IPS-18c (cell line): ENCODE measurements around the gene DUSP1.

Experiments
- H3K4me3 ChIP-seq: 2 replicates; pipeline ENCODE4 v1.7.0; 2013; ENCODE audit warnings: low read depth, mild to moderate bottlenecking, low read length, moderate library complexity; ENCODE audit not compliant: insufficient read depth
- H3K9me3 ChIP-seq: one replicate; pipeline ENCODE4 v1.6.1; 2013; ENCODE audit warnings: mild to moderate bottlenecking, low read length, moderate library complexity; ENCODE audit not compliant: control insufficient read depth, insufficient read depth

The DUSP1 gene

DNA sequence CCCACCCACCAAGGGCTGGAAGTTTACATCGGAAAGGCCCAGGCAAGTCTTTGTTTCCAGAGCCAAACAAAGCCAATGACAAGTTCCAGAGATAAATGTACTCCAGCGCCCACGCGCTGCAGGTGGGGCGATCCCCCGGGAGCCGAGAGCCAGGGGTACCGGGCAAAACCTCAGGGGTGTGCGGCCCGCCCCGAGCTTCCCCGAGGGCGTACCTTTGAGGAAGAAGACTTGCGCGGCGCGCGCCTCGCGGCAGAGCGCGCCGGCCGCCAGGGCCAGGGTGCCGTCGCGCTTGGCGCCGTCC, 671 bp downstream of the DUSP1 start:
- Histone ChIP-seq H3K4me3 (peak overlapping the region; percentile 84), H3K9me3 (peaks cover 2% of the 10 kb centered on the region)

DNA sequence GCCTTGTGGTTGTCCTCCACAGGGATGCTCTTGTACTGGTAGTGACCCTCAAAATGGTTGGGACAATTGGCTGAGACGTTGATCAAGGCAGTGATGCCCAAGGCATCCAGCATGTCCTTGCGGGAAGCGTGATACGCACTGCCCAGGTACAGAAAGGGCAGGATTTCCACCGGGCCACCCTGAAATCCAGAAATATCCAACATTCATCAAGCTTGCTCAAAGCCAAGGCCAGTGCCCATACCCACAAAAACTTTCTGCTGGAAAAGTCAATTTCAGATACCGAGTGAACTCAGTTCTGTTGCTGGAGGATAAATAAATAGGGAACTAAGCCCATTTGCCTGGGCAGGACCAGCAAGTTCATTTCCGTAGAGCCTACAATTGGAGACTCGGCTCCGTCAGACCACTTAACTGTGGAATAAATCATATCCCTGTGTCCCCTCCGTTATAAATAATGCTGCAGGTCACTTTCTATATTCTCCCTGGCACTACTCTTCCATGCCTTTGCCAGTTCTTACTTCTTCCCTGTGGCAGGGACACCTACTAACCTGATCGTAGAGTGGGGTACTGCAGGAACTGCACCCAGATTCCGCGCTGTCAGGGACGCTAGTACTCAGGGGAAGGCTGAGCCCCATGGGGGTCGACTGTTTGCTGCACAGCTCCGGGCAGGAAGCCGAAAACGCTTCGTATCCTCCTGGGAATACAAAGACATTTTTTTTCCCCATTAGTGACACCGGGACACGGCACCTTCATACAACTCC, 1.2 kb downstream of the DUSP1 start:
- Histone ChIP-seq H3K9me3 (peaks cover 2% of the 10 kb centered on the region), H3K4me3 (peak overlapping the region; percentile 84)

DNA sequence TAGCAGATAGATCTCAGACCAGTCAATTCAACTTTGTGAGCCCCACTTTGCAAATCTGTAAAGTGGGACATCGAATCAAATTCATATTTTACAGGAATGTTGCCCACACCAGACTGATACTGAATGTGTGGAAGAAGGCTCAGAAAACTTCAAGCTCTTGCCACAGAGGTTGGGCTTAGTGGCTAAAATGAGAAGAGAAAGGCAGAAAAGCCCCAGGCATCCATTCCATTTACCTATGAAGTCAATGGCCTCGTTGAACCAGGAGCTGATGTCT, 1.7 kb downstream of the DUSP1 start:
- Histone ChIP-seq H3K4me3 (peak overlapping the region; percentile 84), H3K9me3 (peaks cover 2% of the 10 kb centered on the region)

DNA sequence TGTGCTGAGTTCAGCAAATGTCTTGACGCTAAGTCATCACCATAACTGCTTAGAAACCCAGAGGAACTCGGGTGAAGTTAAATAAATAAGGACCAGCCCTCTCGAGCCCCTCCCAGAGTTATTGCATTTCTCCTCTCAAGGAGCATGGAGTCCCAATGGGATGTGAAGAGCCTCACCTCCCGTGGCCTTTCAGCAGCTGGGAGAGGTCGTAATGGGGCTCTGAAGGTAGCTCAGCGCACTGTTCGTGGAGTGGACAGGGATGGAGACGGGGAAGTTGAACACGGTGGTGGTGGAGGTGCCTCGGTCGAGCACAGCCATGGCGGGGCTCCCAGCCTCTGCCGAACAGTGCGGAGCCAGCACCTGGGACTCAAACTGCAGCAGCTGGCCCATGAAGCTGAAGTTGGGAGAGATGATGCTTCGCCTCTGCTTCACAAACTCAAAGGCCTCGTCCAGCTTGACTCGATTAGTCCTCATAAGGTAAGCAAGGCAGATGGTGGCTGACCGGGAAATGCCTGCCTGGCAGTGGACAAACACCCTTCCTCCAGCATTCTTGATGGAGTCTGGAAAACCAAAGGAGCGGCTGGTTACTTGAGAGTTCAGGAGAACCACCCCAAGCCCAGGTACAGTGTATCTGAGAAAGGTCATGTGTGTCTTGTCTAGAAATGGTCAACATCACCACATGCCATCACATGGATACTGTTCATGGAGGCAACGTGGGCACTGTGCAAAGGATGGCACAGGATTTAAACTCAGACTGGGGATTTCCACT, 2.2 kb downstream of the DUSP1 start:
- Histone ChIP-seq H3K4me3 (no peak overlapping the region), H3K9me3 (peaks cover 2% of the 10 kb centered on the region)

DNA sequence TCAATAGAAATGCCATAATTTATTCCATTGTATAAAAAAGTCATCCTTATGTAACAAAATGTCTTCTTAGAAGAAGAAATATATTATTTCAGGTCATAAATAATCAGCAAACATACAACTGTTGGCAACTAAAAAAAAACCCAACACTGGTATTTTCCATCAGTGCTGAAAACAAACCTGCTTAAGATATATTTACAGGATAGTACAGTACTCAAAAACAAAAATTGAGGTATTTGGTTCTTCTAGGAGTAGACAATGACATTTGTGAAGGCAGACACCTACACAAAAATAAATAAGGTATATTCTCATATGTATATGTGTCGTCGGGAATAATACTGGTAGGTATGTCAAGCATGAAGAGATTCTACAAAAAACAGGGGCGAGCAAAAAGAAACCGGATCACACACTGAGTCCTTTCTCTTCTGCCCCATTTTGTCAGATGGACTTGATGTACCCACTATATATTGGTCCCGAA, 2.9 kb downstream of the DUSP1 start:
- no peak overlapping the region for H3K4me3 ChIP-seq
- H3K9me3 ChIP-seq, result peaks cover 2% of the 10 kb centered on the region

DNA sequence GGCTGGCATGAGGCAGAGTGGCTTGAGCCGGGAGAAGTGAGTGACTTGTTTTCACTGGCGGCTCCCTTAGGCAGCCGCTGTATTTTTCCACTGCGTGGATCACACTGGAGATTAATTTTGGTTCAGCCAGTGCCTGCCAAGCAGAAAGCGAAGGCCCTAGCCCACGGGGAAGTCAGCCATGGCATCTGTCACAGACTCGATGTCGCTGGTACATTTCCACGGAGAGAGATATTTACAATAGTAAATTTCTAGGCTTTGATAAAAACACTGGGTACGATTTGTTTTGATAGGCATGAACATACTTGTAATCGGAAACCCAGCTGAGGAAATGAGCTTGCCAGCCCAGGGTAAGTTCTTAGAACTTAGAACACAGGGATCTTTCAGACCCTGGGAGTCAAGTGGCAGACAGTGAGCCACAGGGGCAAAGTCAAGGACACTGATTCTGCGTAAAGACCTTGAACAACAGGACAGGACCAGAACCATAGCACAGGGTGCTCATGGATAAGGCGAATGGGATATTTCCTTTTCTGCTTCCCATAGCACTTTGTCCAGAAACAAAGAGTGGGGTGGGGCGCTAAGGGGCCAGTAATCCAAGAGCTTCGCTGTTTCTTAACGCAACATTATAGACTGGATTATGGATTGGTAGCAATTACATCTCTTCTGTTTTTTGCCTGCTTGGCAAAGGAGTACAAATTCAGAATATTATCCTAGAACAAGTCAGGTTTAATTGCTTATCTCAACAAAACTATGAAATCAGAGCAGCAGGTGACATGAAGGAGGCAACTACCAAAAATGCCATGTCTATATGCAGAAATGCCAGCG, 4.5 kb downstream of the DUSP1 start:
- Histone ChIP-seq H3K4me3 (no peak overlapping the region), H3K9me3 (peaks cover 2% of the 10 kb centered on the region)

DNA sequence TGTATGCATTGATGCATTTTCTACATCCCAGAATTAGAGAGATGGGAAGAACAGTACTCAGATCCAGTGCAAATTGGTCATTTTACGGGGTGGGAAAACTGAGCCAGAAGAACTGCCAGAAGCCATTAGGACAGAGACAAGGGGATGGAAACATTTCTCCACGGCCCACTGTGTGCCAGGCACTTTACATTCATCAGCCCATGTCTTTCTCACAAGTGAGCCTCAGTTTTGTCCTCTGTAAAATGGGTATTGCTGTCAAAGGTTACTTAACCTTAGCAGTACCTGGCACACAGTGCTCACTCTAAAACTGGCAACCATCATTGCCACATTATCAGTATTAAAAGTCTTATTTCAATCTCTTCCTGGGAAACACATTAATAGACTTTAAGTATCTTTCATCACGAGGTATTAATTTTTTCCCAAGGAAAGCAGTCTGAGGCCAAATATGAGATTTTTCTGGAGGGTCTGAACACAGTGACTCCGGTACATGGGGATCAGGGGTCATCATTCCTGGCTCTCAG, 5.2 kb downstream of the DUSP1 start:
- peaks cover 2% of the 10 kb centered on the region for H3K9me3 ChIP-seq
- peak overlapping the region; percentile 32; the same call in 1 of the 2 replicates for H3K4me3 ChIP-seq

DNA sequence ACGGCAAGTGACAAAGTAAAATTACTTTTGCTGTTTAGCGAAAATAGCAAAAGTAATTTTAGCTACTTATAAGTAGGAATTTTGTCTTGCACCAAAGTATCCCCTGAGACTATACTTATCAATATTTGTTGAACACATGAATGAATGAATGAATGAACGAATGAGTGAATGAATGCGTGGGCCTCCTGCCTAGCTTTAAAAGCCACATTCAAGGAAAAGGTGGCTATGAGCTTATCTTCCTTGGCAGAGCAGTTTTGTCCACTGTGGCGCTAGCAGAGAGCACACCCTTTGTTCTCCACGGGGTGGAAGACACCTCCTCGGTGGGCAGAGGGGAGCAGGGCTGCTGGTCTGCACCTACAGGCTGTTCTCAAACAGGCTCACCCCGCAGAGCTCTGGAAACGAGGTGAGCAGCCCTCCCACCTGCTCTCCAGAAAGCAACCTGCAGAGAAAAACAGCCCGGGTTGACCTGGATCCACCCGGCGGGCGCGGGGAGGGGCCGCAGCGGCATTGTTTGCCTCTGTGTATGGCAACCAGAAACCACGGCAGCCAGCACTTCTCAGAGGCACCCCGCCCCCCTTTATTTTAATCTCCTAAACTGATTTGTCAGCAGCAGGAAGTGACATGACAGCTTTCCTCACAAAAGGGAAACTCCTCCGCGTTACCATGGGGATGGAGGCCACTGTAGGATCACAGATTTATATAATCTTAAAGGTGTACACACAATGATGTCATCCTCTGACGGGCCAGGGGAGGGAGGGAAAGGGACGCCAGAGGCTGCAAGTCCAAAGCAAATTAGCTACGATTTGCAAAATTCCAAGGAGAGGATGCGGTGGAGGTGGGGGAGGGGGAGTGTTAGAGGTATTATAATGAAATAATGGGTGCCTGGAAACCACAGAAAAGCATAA, 5.9 kb downstream of the DUSP1 start:
- Histone ChIP-seq H3K9me3 (no peaks in the 10 kb centered on the region), H3K4me3 (peak overlapping the region; percentile 32; the same call in 1 of the 2 replicates)

DNA sequence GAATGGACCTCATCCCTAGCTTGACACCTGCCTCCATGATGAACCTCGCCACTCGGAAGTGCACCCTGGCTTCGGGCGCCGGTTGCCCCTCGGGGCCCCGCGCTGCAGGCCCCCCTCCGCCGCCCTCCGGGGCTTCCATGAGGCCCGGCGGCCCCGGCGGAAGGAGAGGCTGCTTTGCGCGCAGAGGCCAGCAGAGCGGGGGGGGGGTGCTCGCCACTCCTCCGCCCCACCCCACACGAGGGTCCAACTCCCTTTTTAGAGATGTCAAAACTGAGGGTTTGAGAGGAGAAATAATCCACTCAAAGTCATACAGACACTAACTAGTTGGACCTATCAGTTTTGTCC, 7.9 kb downstream of the DUSP1 start:
- H3K9me3 ChIP-seq, result no peaks in the 10 kb centered on the region
- H3K4me3 ChIP-seq, result no peak overlapping the region

DNA sequence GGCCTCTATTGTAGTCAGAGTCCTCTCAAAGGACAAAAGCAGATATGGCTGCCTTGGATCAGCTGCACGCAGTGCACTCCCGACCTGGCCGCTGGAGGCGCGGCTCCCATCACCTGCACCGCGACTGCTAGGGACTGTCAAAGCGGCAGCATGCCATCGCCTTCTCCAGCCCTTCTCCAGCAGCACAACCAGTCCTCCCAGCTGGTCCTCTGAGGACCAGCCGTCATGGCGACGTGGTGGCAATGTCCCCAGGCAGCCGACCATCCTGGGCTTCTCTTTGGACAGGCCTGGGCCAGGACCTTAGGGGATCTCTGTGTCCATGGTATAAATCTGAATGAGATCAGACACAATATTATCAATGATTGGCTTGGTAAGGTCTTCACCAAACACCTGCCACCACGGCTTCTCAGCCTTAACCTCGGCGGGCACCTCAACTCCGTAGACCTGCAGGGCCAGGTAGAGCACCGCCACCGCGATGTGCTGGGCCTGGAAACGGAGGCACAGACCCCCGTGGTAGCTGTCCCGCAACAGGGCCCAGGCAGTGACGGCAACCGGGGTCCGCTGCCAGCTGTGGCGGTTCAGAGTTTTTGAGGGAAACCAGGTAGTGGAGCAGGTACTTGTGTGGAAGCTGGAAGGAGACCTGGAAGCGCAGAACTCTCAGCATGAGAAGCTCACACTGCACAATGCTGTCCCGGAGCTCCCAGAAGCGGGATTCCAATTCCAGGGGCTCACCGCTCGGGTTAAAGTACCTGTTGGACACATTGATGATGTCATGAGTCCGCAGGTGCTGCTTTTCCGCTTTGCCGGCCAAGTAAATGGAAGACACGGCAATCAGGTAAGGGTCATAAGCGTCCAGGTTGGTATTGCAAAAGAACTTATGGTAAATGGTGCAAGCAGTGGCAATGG, 8.5 kb downstream of the DUSP1 start:
- Histone ChIP-seq H3K9me3 (no peaks in the 10 kb centered on the region), H3K4me3 (no peak overlapping the region)

DNA sequence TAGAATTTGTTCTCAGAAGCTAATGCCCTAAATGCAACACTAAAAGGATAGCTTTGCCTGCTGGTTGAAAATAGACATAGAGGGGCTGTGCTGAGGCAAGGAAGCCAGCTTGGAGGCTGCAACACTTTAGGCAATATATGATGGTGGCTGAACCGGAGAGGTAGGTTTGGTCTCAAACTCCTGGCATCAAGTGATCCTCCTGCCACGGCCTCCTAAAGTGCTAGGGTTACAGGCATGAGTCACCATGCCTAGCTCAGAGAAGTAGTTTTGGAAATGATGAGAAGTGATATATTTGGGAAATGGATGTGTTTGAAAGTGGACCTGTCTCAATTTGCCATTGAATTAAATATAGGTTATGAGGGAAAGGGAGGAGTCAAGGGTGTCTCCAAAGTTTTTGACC, 10.0 kb downstream of the DUSP1 start:
- H3K9me3 ChIP-seq, result no peaks in the 10 kb centered on the region
- H3K4me3 ChIP-seq, result no peak overlapping the region

DNA sequence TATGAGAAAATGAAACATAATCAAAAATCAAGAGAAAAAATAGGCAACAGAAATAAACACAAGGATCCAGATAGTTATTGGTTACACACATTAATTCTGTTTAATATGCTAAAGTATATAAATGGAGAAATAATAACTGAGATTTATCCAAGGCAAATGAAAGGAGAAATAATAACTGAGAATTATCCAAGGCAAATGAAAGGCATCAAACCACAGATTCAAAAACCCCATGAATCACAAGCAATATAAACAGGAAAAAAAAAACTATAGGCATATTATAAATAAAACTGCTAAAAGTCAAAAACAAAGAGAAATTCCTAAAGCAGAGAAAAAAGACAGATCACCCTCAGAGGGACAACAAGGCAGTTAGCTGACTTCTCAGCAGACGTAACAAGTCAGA, 10.9 kb downstream of the DUSP1 start:
- Histone ChIP-seq H3K4me3 (no peak overlapping the region), H3K9me3 (no peaks in the 10 kb centered on the region)

DNA sequence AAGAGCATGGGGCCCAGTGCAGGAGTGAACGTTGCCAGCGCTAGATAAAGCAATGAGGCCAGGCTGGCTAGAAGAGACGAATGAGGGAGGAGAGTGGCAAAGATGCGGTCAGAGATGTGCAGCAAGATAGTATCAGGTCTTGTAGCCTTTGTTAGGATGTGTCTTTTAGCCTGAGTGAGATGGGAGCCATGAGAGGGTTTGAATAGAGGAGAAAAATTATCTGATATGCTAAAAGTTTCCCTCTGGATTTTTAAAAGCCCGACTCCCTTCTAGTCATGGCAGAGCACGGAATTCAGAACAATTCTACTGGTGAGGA, 12.2 kb downstream of the DUSP1 start:
- no peak overlapping the region for H3K4me3 ChIP-seq
- no peaks in the 10 kb centered on the region for H3K9me3 ChIP-seq

DNA sequence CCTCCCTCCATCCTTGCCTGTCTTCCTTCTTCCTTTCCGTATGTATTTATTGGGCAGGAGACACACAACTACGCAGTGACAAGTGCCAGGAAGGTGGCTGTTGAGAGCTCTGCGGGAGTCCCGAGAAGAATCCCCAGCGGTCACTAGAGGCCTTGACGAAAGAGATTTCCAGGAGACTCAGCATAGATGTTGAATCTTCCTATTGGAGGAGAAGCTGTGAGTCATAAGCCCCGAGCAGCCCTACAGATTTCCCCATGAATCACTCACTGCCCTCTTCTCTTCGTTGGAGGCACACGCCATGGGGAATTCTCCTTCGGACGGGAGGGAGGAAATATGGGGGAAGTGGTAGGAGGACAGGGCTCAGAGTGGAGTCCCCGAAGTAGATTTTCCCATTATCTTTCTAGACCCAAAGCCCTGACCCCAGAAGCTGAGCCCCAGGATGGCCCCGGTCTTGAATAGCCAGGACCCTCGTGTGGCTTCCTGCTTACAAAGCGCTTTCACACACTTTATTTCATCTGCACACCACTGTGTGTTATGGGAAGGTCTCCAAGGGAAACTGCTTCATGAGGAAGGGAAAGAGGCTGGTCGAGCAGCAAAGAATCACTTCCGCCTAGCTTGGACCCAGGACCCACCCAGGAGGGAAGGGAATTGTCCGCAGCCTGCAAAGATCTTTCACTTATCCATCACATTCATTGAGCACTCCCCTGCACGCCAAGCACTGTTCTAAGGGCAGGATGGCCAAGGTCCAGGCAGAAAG, 12.7 kb downstream of the DUSP1 start:
- H3K4me3 ChIP-seq, result no peak overlapping the region
- no peaks in the 10 kb centered on the region for H3K9me3 ChIP-seq

DNA sequence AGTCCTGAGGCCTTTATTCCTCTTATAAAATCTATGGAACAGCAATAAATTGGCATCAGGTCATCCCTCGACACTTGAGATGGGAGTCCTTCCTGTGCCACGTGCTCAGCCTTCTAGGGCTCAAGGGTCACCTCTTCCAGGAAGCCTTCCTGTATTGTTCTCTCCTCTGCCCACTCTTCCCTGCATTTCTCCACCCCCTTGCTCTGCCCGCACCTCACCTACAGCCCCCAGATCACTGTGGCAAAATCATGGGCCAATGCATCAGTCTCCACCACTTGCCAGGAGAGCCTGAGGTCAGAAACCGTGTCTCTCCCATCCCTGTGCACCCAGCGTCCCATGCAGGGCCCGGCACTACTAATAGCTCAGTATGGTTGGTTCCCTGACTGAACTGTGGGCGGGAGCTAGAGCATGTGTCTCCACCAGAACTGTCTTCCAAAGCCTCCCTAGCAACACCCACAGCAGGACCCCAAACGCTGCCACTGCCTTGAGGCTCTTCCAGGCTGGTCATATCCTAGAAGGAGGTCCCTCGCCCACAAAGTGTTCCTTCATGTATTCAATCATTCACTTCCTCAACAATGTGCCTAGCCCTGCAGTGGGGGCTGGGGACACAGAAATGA, 13.5 kb downstream of the DUSP1 start:
- no peaks in the 10 kb centered on the region for H3K9me3 ChIP-seq
- no peak overlapping the region for H3K4me3 ChIP-seq
